GM18502 (cell line): ENCODE results near the gene GSC.
"Not testable (repeated sequence)": the region's sequence is repeated elsewhere in the genome, so short reads cannot be mapped to it uniquely, and the experiment has no call there.

Source experiments
- ATAC-seq: cut with Tn5 transposase; IDR thresholded peaks from one replicate; pipeline ENCODE4 v1.9.1; 2021; ENCODE audit warnings: mild to moderate bottlenecking; ENCODE audit not compliant: unreplicated experiment, poor library complexity

The GSC gene

DNA sequence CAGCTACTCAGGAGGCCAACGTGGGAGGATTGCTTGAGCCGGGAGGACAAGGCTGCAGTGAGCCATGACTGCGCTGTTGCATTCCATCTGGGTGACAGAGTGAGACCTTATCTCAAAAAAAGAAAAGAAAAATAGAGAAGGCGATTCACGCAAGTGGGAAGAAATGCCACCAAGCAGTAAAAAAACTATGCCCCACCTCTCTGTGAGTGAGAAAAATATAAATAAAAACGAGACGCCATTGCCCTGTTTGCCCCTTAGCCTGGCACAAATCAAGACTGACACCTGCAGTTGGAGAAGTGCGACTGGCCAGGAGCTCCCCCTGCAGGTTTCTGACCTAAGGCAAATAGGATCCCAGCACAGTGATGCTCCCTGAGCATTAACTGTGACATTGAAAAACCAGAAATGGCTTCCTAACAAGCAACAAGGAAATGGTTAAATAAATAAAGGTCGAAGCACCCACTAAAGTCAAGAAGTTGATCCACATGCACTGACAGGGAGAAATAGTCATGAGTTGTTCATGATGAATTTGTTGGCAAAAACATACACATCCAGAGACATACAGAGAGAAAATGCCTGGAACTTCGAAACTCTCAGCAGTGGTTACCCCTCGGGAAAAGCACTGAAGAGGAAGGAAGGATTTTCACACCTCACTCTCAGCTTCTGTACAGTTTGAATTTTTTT, 21.1 kb downstream of the GSC start:
- ATAC-seq = no peak

DNA sequence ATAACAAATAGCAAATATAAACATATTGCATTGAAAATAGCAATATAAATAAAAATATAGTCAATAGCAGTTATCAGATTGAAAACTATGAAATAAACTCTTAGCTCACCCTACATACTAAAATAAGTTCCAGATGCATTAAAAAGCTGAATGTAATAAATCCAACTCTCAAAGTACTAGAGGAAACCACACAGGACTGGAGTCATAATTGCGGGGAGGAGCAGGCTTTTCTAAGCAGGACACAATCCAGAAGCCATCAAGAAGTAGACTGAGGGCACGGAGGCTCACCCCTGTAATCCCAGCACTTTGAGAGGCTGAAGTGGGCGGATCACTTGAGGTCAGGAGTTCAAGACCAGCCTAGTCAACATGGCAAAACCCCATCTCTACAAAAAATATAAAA, 22.2 kb downstream of the GSC start:
- no peak for ATAC-seq

DNA sequence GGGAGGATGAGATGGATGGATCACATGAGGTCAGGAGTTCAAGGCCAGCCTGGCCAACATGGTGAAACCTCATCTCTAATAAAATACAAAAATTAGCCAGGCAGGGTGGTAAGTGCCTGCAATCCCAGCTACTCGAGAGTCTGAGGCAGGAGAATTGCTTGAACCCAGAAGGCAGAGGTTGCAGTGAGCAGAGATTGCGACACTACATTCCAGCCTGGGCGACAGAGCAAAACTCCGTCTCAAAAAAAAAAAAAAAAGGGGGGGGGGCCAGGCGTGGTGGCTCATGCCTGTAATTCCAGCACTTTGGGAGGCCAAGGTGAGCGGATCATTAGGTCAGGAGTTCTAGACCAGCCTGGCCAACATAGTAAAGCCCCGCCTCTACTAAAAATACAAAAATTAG, 22.8 kb downstream of the GSC start:
- not testable (repeated sequence) for ATAC-seq

DNA sequence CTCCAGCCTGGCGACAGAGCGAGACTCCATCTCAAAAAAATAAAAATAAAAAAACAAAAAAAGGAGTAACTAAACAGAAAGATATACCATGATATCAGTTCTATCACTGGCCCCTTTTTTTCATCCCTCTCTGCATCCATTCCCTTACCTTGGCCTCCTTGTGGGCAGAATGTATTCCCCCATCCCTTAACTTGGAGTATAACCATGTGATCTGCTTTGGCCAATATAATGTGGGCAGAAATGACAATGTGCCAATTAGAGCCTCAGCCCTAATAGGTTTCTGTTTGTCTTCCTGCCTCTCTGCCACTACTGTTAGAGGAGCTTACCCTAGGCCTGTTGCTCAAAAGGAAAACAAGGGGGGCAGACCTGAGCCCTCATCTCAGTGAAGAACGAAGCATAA, 23.8 kb downstream of the GSC start:
- no peak for ATAC-seq

DNA sequence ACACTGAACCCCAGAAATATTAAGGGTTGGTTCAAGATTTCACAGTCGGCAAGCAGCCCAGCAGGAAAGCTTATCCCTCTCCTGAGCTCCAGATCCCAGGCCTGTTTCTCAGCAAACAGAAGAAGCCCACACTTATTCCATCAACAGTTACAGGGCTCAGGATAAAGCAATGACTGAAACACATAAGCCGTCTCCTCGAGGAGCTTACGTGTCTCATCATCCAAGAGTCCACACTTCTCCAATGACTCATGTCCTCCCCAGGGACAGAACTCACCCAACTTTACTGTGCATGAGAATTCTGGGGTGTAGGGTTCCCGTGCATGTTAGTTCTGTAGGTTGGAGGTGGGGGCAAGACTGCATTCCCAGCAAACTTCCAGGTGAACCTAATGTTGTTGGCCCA, 31.2 kb downstream of the GSC start:
- no peak for ATAC-seq

DNA sequence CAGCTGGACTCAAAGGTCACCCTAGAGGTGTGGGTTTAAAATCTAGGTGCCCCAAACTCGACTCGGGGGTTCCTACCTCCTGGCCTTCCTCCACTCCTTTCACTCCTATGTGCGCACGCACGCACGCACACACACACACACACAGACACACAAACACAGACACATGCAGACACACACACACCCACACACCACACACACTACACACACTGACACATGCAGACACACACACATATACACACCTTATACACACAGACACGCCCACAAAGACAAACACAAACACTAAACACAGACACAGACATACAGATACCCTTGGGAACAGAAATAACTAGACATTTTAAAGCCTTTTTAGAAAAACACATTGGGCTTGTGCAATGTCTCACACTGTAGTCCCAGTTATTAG, 31.8 kb downstream of the GSC start:
- ATAC-seq = no peak

DNA sequence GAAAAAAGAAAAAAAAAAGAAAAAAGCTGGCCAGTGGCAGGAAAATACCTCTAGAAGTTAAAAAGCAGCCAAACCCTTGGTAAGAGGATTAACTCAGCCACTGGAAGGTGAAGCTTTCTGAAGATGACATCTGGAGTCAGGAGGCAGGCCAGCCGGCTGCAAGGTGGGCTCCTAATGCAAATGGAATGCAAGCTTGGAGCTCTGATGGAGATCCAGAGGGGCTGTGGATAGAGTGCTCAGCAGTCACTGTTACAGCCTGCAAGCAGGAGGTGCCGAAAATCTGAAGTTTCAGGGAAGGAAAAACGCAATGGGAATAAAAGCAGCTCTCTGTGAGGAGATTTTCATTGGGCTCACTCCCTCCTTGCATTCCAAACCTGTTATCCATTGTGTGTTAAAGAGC, 41.0 kb downstream of the GSC start:
- no peak for ATAC-seq

DNA sequence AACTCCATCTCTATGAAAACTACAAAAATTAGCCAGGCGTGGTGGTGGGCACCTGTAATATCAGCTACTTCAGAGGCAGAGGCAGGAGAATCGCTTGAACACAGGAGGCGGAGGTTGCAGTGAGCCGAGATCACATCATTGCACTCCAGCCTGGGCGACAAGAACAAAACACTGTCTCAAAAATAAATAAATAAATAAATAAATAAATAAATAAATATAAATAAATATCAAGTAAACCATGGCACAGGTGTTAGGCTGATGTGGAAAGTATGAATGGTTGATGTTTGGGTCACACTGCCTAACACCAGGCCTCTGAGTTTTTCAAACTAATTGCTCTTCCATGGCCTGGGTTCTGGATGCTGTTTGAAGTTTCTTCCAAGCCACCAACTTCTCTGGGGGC, 41.5 kb downstream of the GSC start:
- not testable (repeated sequence) for ATAC-seq

DNA sequence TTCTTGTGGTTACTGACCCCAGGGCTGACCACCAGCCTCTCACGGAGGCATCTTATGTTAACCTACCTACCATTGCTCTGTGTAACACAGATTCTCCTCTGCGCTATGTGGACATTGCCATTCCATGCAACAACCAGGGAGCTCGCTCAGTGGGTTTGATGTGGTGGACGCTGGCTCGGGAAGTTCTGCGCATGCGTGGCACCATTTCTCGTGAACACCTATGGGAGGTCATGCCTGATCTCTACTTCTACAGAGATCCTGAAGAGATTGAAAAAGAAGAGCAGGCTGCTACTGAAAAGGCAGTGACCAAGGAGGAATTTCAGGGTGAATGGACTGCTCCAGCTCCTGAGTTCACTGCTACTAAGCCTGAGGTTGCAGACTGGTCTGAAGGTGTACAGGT, 43.3 kb downstream of the GSC start:
- ATAC-seq = not testable (repeated sequence)

DNA sequence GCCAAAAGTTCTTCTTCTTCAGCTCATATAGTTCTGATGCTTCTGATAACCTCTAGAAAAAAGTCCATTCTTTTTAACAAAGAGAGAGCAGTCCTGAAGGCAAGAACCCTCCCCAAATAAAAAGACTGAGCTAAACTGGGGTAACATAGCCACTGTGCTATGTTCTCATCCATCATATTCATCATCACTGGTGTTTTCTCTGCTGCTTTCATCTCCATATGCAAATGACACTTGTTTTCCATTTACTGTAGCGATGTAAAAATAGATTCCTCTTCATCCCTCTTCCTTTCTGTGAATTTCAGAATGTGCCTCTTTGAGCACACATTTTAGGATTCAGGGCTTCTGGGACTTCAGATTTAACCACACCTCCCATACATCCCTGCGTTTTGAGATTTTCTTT, 44.9 kb downstream of the GSC start:
- no peak for ATAC-seq

DNA sequence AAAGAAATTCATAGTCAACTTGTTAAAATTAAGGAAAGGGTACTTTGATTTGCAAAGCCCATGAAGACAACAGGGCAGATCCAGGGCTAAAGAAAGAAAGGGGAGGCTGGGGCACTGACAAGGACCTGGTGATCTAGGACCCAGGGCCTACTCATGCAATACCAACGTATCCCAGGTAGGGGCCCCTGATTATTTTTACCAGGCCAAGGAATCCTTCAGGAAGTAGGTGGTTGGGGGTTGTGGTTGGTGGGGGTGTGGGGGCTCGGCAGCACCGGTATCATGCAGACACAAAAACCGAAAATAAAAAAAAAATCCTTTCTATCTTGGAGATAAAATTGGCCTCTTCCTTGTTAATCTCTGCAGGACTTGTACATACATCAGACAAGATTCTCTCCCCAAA, 47.5 kb downstream of the GSC start:
- ATAC-seq = no peak
